K562 (cell line): ENCODE data around the gene RCE1. TPM values are rescaled to one million over a fixed set of nuclear protein-coding genes. Genes with fewer than 3 reads are reported as not detected.
A peak's percentile ranks its signal among the peaks of the same experiment; 100 is the strongest.

Source experiments
- ATAC-seq: fragments of 200-7000 bp; cut with Tn5 transposase; 3 replicates; pipeline ENCODE4 v1.9.1; 2020; ENCODE audit warnings: moderate library complexity
- BruUV-seq: library from RNA; stranded (reverse); fragments of 400-500 nt; replicated peaks from 2 replicates; lab custom pipeline; 2021; lab: Mats Ljungman, UMichigan
- CTCF ChIA-PET: fragments of 300-600 bp; formaldehyde crosslinking; extraction: SDS; loops from one replicate; lab custom pipeline; 2021; ENCODE audit warnings: low intra/inter-chr PET ratio; lab: Yijun Ruan, JAX
- POLR2A ChIA-PET: fragments of 300-600, 350-650 bp; sonication (Branson Sonifier 250); formaldehyde crosslinking; extraction: SDS; loops from one replicate; lab custom pipeline; 2021; ENCODE audit warnings: antibody characterized with exemption, inconsistent platforms; lab: Yijun Ruan, JAX
- DNase-seq, 4 experiments: peaks; one replicate each; pipeline versions ENCODE4 v3.0.0 to v3.0.0-alpha.2; 2011 to 2018; ENCODE audit warnings: low spot score in 3 of 4, mixed read lengths in 3 of 4; ENCODE audit errors: extremely low read depth in 1 of 4
- FAIRE-seq: peaks from 2 replicates; lab custom pipeline; 2011; peaks lifted over from hg19 to GRCh38; lab: Jason Lieb, UNC
- H2AFZ ChIP-seq: 2 replicates; pipeline ENCODE4 v1.6.0; 2011; ENCODE audit warnings: low read depth, low read length, control low read depth, inconsistent platforms
- H3K27ac ChIP-seq: fragments of 200-600 bp; 3 replicates; pipeline ENCODE4 v1.8.0; 2011; ENCODE audit warnings: low read depth, mild to moderate bottlenecking, control low read depth, inconsistent platforms, low read length, moderate library complexity, mixed read lengths; ENCODE audit errors: extremely low read depth
- H3K27me3 ChIP-seq, 2 experiments: fragments of 300-600 bp in 1 of 2; 2 replicates in 1 of 2; 3 replicates in 1 of 2; pipeline versions ENCODE4 v1.6.0 to v1.8.0; 2011; ENCODE audit warnings: inconsistent platforms in 2 of 2, low read length in 2 of 2, mild to moderate bottlenecking in 1 of 2, mixed read lengths in 1 of 2, moderate library complexity in 1 of 2; ENCODE audit not compliant: control insufficient read depth in 2 of 2, insufficient read depth in 2 of 2
- H3K36me3 ChIP-seq: fragments of 300-600 bp; 3 replicates; pipeline ENCODE4 v1.8.0; 2011; ENCODE audit warnings: mild to moderate bottlenecking, low read length, inconsistent platforms; ENCODE audit not compliant: control insufficient read depth, insufficient read depth
- H3K4me1 ChIP-seq, 2 experiments: fragments of 200-600 bp in 1 of 2; replicated peaks in 1 of 2; 2 replicates in 1 of 2; 3 replicates in 1 of 2; pipeline versions ENCODE4 v1.5.1 to v1.8.0; 2011; ENCODE audit warnings: inconsistent platforms in 2 of 2, low read length in 2 of 2, mild to moderate bottlenecking in 1 of 2, mixed read lengths in 1 of 2, moderate library complexity in 1 of 2; ENCODE audit not compliant: control insufficient read depth in 2 of 2, insufficient read depth in 2 of 2
- H3K4me2 ChIP-seq: 2 replicates; pipeline ENCODE4 v1.6.1; 2011; ENCODE audit warnings: low read length, control low read depth, inconsistent platforms, mixed read lengths; ENCODE audit not compliant: insufficient read depth
- H3K4me3 ChIP-seq: fragments of 200-600 bp; sonication (generic), shearing (Covaris generic); 2 replicates; pipeline ENCODE4 v1.5.1; 2016; ENCODE audit warnings: control low read depth, inconsistent platforms
- H3K79me2 ChIP-seq: fragments of 200-600 bp; 3 replicates; pipeline ENCODE4 v1.8.0; 2011; ENCODE audit warnings: low read length, inconsistent platforms; ENCODE audit not compliant: control insufficient read depth, insufficient read depth
- H3K9ac ChIP-seq, 2 experiments: 2 replicates each; pipeline versions ENCODE4 v1.6.0 to v1.6.1; 2011; ENCODE audit warnings: low read depth in 2 of 2, low read length in 2 of 2, control low read depth in 1 of 2, inconsistent platforms in 1 of 2, mild to moderate bottlenecking in 1 of 2, mixed read lengths in 1 of 2; ENCODE audit not compliant: insufficient read depth in 1 of 2
- H3K9me1 ChIP-seq: one replicate; pipeline ENCODE4 v1.6.0; 2011; ENCODE audit warnings: inconsistent platforms, mild to moderate bottlenecking, low read length, moderate library complexity; ENCODE audit not compliant: control insufficient read depth, insufficient read depth
- H3K9me3 ChIP-seq: replicated peaks from 2 replicates; pipeline ENCODE4 v1.5.1; 2011; ENCODE audit warnings: low read depth, low read length, inconsistent platforms; ENCODE audit not compliant: control insufficient read depth, insufficient read depth
- H4K20me1 ChIP-seq: replicated peaks from 2 replicates; pipeline ENCODE4 v1.6.1; 2011; ENCODE audit warnings: low read length, inconsistent platforms, mixed read lengths; ENCODE audit not compliant: control insufficient read depth, insufficient read depth
- FOSL1 ChIP-seq: fragments of 200-800 bp; sonication (Bioruptor generic); conservative IDR thresholded peaks from 2 replicates; pipeline ENCODE4 v1.6.1; 2016; ENCODE audit warnings: missing genetic modification characterization, missing compliant biosample characterization
- HMG20A ChIP-seq: fragments of 450-650 bp; formaldehyde crosslinking; conservative IDR thresholded peaks from 2 replicates; pipeline ENCODE4 v1.4.0; 2020; ENCODE audit warnings: mild to moderate bottlenecking, mixed read lengths
- NFE2L1 ChIP-seq: fragments of 450-650 bp; IDR thresholded peaks from 2 replicates; pipeline ENCODE4 v1.6.1; 2016; ENCODE audit warnings: missing genetic modification characterization, low read depth, mild to moderate bottlenecking, missing compliant biosample characterization, moderate library complexity, borderline replicate concordance
- POLR2G ChIP-seq: fragments of 200-400 bp; formaldehyde crosslinking; IDR thresholded peaks from 2 replicates; pipeline ENCODE4 v1.6.1; 2017; ENCODE audit warnings: low read depth, mild to moderate bottlenecking, antibody characterized with exemption, low read length, moderate library complexity
- SIX5 ChIP-seq, 2 experiments: IDR thresholded peaks; 2 replicates each; pipeline ENCODE4 v1.6.1; 2011; ENCODE audit warnings: low read length in 2 of 2, borderline replicate concordance in 1 of 2, low read depth in 1 of 2, mild to moderate bottlenecking in 1 of 2, moderate library complexity in 1 of 2; ENCODE audit not compliant: insufficient read depth in 1 of 2
- ZNF436 ChIP-seq: fragments of 250-450, 450-650 bp; sonication (Bioruptor Pico); formaldehyde crosslinking; IDR thresholded peaks from 2 replicates; pipeline ENCODE4 v1.7.0; 2020; ENCODE audit warnings: mild to moderate bottlenecking
- ZNF449 ChIP-seq: fragments of 250-450 bp; sonication (Bioruptor Pico); IDR thresholded peaks from 2 replicates; pipeline ENCODE4 v1.8.0; 2022; ENCODE audit warnings: moderate library complexity, mild to moderate bottlenecking, inconsistent platforms
- WGBS: fragments of 100-300 bp; shearing (Covaris generic); methylation state at CpG from one replicate; pipeline ENCODE4 v1.1.6; 2016; ENCODE audit warnings: low coverage, mixed read lengths; ENCODE audit not compliant: insufficient coverage; ENCODE audit errors: missing lambda C conversion rate; 5-methylcytosine and 5-hydroxymethylcytosine counted together
- in situ Hi-C: fragments of 300-500 bp; cut with MboI; formaldehyde crosslinking; loops from 4 replicates; pipeline ENCODE4 v1.15.0; 2018; ENCODE audit warnings: inconsistent platforms, mixed read lengths
- intact Hi-C: fragments of 100-400 bp; cut with micrococcal nuclease; formaldehyde crosslinking; loops from 2 replicates; pipeline ENCODE4 v1.14.2; 2022
- polyA plus RNA-seq, 8 experiments: library from polyadenylated mRNA; depleted of rRNA in 4 of 8; stranded (reverse) in 5 of 8; unstranded in 3 of 8; fragments of >200 nt; fragmentation: Nextera tagmentation in 2 of 8; fragmentation: Illumina TruSeq in 1 of 8; extraction: Ambion mirVana in 2 of 8; extraction: Trizol in 1 of 8; gene quantifications; 2 replicates each; pipeline versions ENCODE4 v1.2.1 to v1.2.3, GENCODE V29; 2011 to 2014; ENCODE audit warnings: inconsistent platforms in 1 of 8, missing spikeins in 1 of 8
- total RNA-seq, 7 experiments: library from RNA; depleted of rRNA in 6 of 7; stranded (reverse); fragments of >200 nt in 6 of 7; fragmentation: Illumina TruSeq in 2 of 7; extraction: Trizol in 2 of 7; gene quantifications; 2 replicates each; pipeline versions ENCODE4 v1.2.1 to v1.2.3, GENCODE V29; 2011 to 2021; ENCODE audit warnings: low replicate concordance in 1 of 7
- TF ChIP-seq, protein P1 (sequence below), 3 experiments: IDR thresholded peaks in 2 of 3; conservative IDR thresholded peaks in 1 of 3; 2 replicates each; pipeline ENCODE4 v1.5.1; 2011 to 2012; ENCODE audit warnings: low read length in 3 of 3, mild to moderate bottlenecking in 3 of 3, control low read depth in 2 of 3, improper control_type of control experiment in 1 of 3, inconsistent platforms in 1 of 3, low read depth in 1 of 3, mixed read lengths in 1 of 3, moderate library complexity in 1 of 3; ENCODE audit not compliant: insufficient read depth in 2 of 3

The RCE1 gene
- total and polyA plus RNA-seq, 9 of the 15 experiments (the other 6 are each of a cell fraction or from before 2014, with no cell fraction given) = 0.75 to 41.5 (median 15.1) TPM

DNA sequence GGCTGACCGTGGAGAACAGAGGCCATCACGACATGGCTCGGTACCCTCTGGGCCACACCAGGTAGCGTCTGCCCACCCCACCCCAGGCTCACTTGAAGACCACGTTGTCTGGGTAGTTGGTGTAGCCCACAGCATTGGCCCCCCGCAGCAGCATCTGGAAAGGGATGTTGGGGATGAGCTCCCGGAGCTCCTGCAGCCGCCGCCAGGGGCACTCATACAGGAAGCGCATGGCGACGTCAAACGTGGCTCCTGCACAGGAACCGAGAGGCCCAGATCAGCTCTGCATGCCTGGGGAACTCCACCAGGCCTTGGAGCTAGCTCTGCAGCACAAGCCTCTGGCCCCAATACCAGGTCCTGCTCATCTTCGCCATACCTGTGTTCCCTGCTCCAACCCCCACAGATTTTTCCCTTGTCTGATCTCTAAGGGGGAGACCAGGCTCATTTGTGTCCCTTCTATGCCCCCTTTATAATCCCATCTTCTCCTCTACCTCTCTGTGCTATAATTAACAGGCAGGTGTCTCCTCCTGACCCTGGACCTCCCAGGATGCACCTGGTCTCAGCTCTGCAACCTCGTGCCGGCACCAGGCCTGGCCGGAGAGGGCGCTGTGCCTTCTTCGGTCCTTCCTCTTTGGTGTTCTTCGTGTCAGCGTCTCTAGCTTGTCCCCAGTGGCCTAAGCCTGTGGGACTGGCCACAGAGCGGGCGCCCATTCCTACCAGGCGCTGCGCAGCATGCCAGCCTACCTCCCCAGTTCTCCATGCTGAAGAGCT lies 8.6 kb downstream of the RCE1 start (continued):
- TF ChIP-seq SIX5 (IDR thresholded peaks at IDR 0.05; ENCODE audit: borderline replicate concordance in 1 of 2, insufficient read depth in 1 of 2, low read depth in 1 of 2, low read length in 2 of 2) (no peak), ZNF436 (CRISPR knock-in tag) (no peak), HMG20A (CRISPR knock-in tag) (no peak), ZNF449 (CRISPR knock-in tag) (no peak), FOSL1 (tag) (no peak)

DNA sequence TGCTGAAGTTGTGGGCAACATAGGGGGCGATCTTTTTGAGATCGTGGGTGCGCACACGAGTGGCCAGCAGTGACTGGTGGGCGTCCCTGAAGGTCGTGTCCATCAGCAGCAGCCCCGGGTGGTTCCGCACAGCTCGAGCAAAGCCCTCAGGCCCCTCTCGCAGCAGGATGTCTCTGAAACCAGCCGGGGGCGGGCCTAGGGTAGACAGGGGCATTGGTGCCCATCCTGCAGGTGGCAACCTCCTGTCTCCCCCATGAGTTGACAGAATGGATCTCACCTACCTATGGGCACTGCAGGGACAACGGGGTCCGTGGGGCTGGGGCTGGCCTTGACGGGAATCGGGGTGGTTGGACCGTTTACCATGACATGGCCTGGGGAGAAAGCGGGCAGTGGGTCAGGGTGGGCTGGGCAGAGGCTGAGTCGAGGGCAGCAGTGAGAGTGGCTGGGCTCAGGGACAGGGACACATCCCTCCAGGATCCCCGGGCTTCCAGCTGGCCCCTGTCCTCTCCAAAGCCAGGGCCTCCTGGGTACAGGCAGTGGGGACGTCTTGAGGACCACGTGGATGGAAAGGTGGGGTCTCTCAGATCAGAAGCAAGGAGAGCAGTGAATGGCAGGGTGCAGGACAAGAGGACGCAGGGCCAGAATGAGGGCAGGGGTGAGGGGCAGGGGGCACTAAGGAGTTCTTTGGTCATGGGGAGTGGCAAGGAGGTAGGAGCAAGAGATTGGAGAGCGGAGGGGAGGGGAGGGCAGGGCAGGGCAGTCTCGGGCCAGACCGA lies 9.4 kb downstream of the RCE1 start:
- peaks cover 24% of the 10 kb centered on the region; the same call in 2 of the 3 replicates for H3K36me3 ChIP-seq
- intact Hi-C loops (no loop called here), in situ Hi-C loops (loop anchor here (5.0 kb wide), 1 partner anchor 125 kb away; the partner anchor contains the start of gene C11orf86)
- H3K4me2 ChIP-seq = no peak overlapping the region
- CTCF ChIA-PET = no interaction called here
- no peak overlapping the region for H2AFZ ChIP-seq
- TF ChIP-seq, protein P1, sequence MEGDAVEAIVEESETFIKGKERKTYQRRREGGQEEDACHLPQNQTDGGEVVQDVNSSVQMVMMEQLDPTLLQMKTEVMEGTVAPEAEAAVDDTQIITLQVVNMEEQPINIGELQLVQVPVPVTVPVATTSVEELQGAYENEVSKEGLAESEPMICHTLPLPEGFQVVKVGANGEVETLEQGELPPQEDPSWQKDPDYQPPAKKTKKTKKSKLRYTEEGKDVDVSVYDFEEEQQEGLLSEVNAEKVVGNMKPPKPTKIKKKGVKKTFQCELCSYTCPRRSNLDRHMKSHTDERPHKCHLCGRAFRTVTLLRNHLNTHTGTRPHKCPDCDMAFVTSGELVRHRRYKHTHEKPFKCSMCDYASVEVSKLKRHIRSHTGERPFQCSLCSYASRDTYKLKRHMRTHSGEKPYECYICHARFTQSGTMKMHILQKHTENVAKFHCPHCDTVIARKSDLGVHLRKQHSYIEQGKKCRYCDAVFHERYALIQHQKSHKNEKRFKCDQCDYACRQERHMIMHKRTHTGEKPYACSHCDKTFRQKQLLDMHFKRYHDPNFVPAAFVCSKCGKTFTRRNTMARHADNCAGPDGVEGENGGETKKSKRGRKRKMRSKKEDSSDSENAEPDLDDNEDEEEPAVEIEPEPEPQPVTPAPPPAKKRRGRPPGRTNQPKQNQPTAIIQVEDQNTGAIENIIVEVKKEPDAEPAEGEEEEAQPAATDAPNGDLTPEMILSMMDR (IDR thresholded peaks at IDR 0.05 in 2 of 3, conservative IDR thresholded peaks at IDR 0.05 in 1 of 3; ENCODE audit: insufficient read depth in 2 of 3, low read depth in 1 of 3, low read length in 3 of 3) = 0 out of 6 replicates have a peak, but pooled peaks of 1 of the 3 experiments have one; percentile 25
- TF ChIP-seq NFE2L1 (no peak), POLR2G (peak; percentile 43; the same call in 1 of the 2 replicates)
- peaks cover 15% of the 10 kb centered on the region for H3K79me2 ChIP-seq
- DNase-seq = no peak
- no peak overlapping the region for H3K27ac ChIP-seq
- ATAC-seq = no peak
- H3K9me3 ChIP-seq = no peaks in the 10 kb centered on the region
- H4K20me1 ChIP-seq = no peaks in the 10 kb centered on the region
- peaks cover 11 to 75% of the 10 kb centered on the region in 2 experiments; a peak in 4 of 5 replicates for H3K4me1 ChIP-seq
- POLR2A ChIA-PET = interaction anchor here (0.6 to 5.5 kb wide), 3 partner anchors 9 to 168 kb away, joined by 3 to 58 read pairs (median 3); partner anchors contain the start of gene RCE1
- no TSS peak for BruUV-seq
- H3K27me3 ChIP-seq = no peaks in the 10 kb centered on the region
- H3K9me1 ChIP-seq = no peaks in the 10 kb centered on the region
- no peak overlapping the region for H3K4me3 ChIP-seq
- FAIRE-seq = no peak
- 61% methylated on average over 18 of the region's 26 CpGs for WGBS
- peak overlapping the region in 1 of 2 experiments; percentile 39; a peak in 1 of 4 replicates for H3K9ac ChIP-seq
